NCI-H2081 treated with DMSO at 0.1 percent for 48 hours (cell line): ENCODE results near the gene ROBO1.

Source experiments
- DNase-seq: peaks from one replicate; lab custom pipeline; 2025; lab: John Stamatoyannopoulos, UW

Gene ROBO1

GRCh38 chr3:78621061-78621716 lies 1146.6 kb downstream of the ROBO1 start:
- DNase-seq: no peak

- no peak for DNase-seq
Observed at GRCh38 chr3:78614486-78614885, 1153.3 kb downstream of the ROBO1 start.

GRCh38 chr3:78613421-78613879 lies 1154.3 kb downstream of the ROBO1 start:
- peak; percentile 45 for DNase-seq

GRCh38 chr3:78611278-78611677 lies 1156.5 kb downstream of the ROBO1 start:
- no peak for DNase-seq

GRCh38 chr3:78610462-78611125 lies 1157.2 kb downstream of the ROBO1 start:
- DNase-seq: no peak

GRCh38 chr3:78606756-78607155 lies 1161.0 kb downstream of the ROBO1 start:
- DNase-seq: no peak

GRCh38 chr3:78605178-78605577 lies 1162.6 kb downstream of the ROBO1 start:
- DNase-seq: no peak

- DNase-seq: no peak
Observed at GRCh38 chr3:78604341-78604740, 1163.5 kb downstream of the ROBO1 start.

GRCh38 chr3:78601249-78601648 lies 1166.5 kb downstream of the ROBO1 start:
- DNase-seq: no peak

GRCh38 chr3:78589778-78590177 lies 1178.0 kb downstream of the ROBO1 start:
- DNase-seq: no peak

- no peak for DNase-seq
Observed at GRCh38 chr3:78588906-78589621, 1178.7 kb downstream of the ROBO1 start.

- no peak for DNase-seq
Observed at GRCh38 chr3:78580681-78581080, 1187.1 kb downstream of the ROBO1 start.

- DNase-seq: no peak
Observed at GRCh38 chr3:78571486-78571885, 1196.3 kb downstream of the ROBO1 start.

- no peak for DNase-seq
Observed at GRCh38 chr3:78570496-78570895, 1197.3 kb downstream of the ROBO1 start.

- no peak for DNase-seq
Observed at GRCh38 chr3:78569804-78570203, 1198.0 kb downstream of the ROBO1 start.

GRCh38 chr3:78565712-78566111 lies 1202.1 kb downstream of the ROBO1 start:
- DNase-seq: no peak

GRCh38 chr3:78562328-78562727 lies 1205.5 kb downstream of the ROBO1 start:
- DNase-seq: no peak
